Left ventricle myocardium inferior (tissue), 1 donor: ENCODE data around the gene WDR74. TPM values are rescaled to one million over a fixed set of nuclear protein-coding genes. Genes with fewer than 3 reads are reported as not detected.
A peak's percentile ranks its signal among the peaks of the same experiment; 100 is the strongest.

Experiments
- DNase-seq: peaks from one replicate; pipeline ENCODE4 v3.0.0-alpha.2; 2020
- H3K27ac ChIP-seq: fragments of 200-600 bp; replicated peaks from 2 replicates; pipeline ENCODE4 v1.8.0; 2021
- H3K27me3 ChIP-seq: fragments of 200-600 bp; 2 replicates; pipeline ENCODE4 v1.8.0; 2021; ENCODE audit warnings: low read depth
- H3K36me3 ChIP-seq: fragments of 200-600 bp; 2 replicates; pipeline ENCODE4 v1.8.0; 2021
- H3K4me1 ChIP-seq: fragments of 200-600 bp; 2 replicates; pipeline ENCODE4 v1.8.0; 2021
- H3K4me3 ChIP-seq: fragments of 200-600 bp; 2 replicates; pipeline ENCODE4 v1.8.0; 2021; ENCODE audit warnings: mild to moderate bottlenecking, moderate library complexity
- H3K9me3 ChIP-seq: fragments of 200-600 bp; replicated peaks from 2 replicates; pipeline ENCODE4 v1.8.0; 2021
- CTCF ChIP-seq: fragments of 200-600 bp; IDR thresholded peaks from 2 replicates; pipeline ENCODE4 v1.8.0; 2021; ENCODE audit warnings: antibody characterized with exemption, mild to moderate bottlenecking, borderline replicate concordance
- intact Hi-C: fragments of 100-400 bp; cut with micrococcal nuclease; formaldehyde crosslinking; loops from one replicate; pipeline ENCODE4 v1.11.0; 2022
- total RNA-seq: library from RNA; stranded (reverse); fragmentation: NEBNext Ultra II Directional; extraction: Animal tissue kit (Norgen Biotek cat#: 25700); gene quantifications from one replicate; pipeline ENCODE4 v1.2.1, GENCODE V29; 2021
- donor health status: DM: no; HTN: yes; CAD: no; lungs with severe emphysema.

The WDR74 gene
- total RNA-seq, 1 donor from 2014 or later: 24.3 TPM

GRCh38 chr11:62882788-62883501 lies 43.6 kb upstream of the WDR74 start:
- H3K36me3 ChIP-seq: peaks cover 56% of the 10 kb centered on the region
- no peaks in the 10 kb centered on the region for H3K9me3 ChIP-seq
- no peak for DNase-seq
- peaks cover 63% of the 10 kb centered on the region for H3K4me1 ChIP-seq
- H3K4me3 ChIP-seq: peak overlapping the region; percentile 90
- H3K27me3 ChIP-seq: no peaks in the 10 kb centered on the region
- intact Hi-C loops: no loop called here
- no peak for TF ChIP-seq CTCF
- H3K27ac ChIP-seq: peak overlapping the region; percentile 99

- intact Hi-C loops: no loop called here
- Histone ChIP-seq H3K4me3 (peak overlapping the region; percentile 90), H3K27ac (peak overlapping the region; percentile 99), H3K27me3 (no peaks in the 10 kb centered on the region), H3K9me3 (no peaks in the 10 kb centered on the region), H3K4me1 (peaks cover 63% of the 10 kb centered on the region), H3K36me3 (peaks cover 50% of the 10 kb centered on the region)
- no peak for TF ChIP-seq CTCF
- no peak for DNase-seq
These were observed 43.0 kb upstream of the WDR74 start for GRCh38 chr11:62882431-62882749.

GRCh38 chr11:62881579-62882430 lies 42.4 kb upstream of the WDR74 start:
- H3K9me3 ChIP-seq: no peaks in the 10 kb centered on the region
- H3K36me3 ChIP-seq: peaks cover 44% of the 10 kb centered on the region
- H3K27ac ChIP-seq: peak overlapping the region; percentile 99
- intact Hi-C loops: no loop called here
- DNase-seq: peak; percentile 90
- H3K4me3 ChIP-seq: peak overlapping the region; percentile 90
- no peaks in the 10 kb centered on the region for H3K27me3 ChIP-seq
- TF ChIP-seq CTCF: peak; percentile 9
- peaks cover 63% of the 10 kb centered on the region for H3K4me1 ChIP-seq

- DNase-seq: peak; percentile 88
- peaks cover 63% of the 10 kb centered on the region for H3K4me1 ChIP-seq
- no peaks in the 10 kb centered on the region for H3K9me3 ChIP-seq
- intact Hi-C loops: no loop called here
- no peaks in the 10 kb centered on the region for H3K27me3 ChIP-seq
- H3K27ac ChIP-seq: peak within 1 kb of the TSS; percentile 99
- H3K4me3 ChIP-seq: peak within 1 kb of the TSS; percentile 90
- H3K36me3 ChIP-seq: peaks cover 36% of the 10 kb centered on the region
- peak; percentile 72 for TF ChIP-seq CTCF
These were observed 41.6 kb upstream of the WDR74 start, which contains the start of gene SLC3A2 for GRCh38 chr11:62880803-62881578. Gene SLC3A2 (plus strand): TSS chr11:62880896. CDS start chr11:62881024, 128 bp downstream.

- peaks cover 60% of the 10 kb centered on the region for H3K4me1 ChIP-seq
- H3K27ac ChIP-seq: peak overlapping the region; percentile 99
- H3K9me3 ChIP-seq: no peaks in the 10 kb centered on the region
- TF ChIP-seq CTCF: no peak
- peak overlapping the region; percentile 90 for H3K4me3 ChIP-seq
- no peak for DNase-seq
- H3K27me3 ChIP-seq: no peaks in the 10 kb centered on the region
- H3K36me3 ChIP-seq: peaks cover 30% of the 10 kb centered on the region
- intact Hi-C loops: no loop called here
These were observed 40.9 kb upstream of the WDR74 start for GRCh38 chr11:62880231-62880802.
